ENCODE data around the gene RELA. TPM values are rescaled to one million over a fixed set of nuclear protein-coding genes. Genes with fewer than 3 reads are reported as not detected.
A peak's percentile ranks its signal among the peaks of the same experiment; 100 is the strongest.

Gene RELA
- total and polyA plus RNA-seq, 2 donors (not counting 1 experiment from before 2014, with no cell fraction given), result 124 to 154 TPM

DNA sequence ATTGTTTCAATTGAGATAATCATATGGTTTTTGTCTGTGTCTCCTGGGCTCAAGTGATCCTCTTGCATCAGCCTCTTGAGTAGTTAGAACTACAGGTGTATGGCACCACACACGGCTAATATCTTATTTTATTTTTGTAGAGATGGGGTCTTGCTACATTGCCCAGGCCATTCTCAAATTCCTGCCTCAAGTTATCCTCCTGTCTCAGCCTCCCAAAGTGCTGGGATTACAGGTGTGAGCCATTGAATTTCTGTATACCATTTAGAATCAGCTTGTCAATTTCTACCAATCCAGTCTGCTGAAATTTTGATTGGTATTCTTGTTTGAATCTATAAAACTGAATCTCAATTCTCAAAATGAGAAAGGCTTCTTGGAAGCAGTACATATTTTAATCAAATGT lies 39.0 kb upstream of the RELA start:
- WGBS (ENCODE audit: insufficient coverage), result no CpG with 5 or more reads among the region's 1 CpG
- ATAC-seq (ENCODE audit: low read depth), result no peak
- TF ChIP-seq EZH2 (IDR thresholded peaks at IDR 0.05; ENCODE audit: borderline replicate concordance, insufficient read depth, low read depth, low read length, poor library complexity, severe bottlenecking), result no peak
- TF ChIP-seq, protein P1, sequence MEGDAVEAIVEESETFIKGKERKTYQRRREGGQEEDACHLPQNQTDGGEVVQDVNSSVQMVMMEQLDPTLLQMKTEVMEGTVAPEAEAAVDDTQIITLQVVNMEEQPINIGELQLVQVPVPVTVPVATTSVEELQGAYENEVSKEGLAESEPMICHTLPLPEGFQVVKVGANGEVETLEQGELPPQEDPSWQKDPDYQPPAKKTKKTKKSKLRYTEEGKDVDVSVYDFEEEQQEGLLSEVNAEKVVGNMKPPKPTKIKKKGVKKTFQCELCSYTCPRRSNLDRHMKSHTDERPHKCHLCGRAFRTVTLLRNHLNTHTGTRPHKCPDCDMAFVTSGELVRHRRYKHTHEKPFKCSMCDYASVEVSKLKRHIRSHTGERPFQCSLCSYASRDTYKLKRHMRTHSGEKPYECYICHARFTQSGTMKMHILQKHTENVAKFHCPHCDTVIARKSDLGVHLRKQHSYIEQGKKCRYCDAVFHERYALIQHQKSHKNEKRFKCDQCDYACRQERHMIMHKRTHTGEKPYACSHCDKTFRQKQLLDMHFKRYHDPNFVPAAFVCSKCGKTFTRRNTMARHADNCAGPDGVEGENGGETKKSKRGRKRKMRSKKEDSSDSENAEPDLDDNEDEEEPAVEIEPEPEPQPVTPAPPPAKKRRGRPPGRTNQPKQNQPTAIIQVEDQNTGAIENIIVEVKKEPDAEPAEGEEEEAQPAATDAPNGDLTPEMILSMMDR (IDR thresholded peaks at IDR 0.05), result no peak
- H3K79me2 ChIP-seq (ENCODE audit: control insufficient read depth, insufficient read depth, low read length), result no peaks in the 10 kb centered on the region
- Mint-ChIP-seq H3K9me3 (ENCODE audit: insufficient read depth) (no peaks in the 10 kb centered on the region), H3K4me1 (peaks cover 13% of the 10 kb centered on the region), H3K4me3 (no peak overlapping the region), H3K27ac (no peak overlapping the region), H3K27me3 (peaks cover 3% of the 10 kb centered on the region)
- H3K27ac ChIP-seq (ENCODE audit: low read length in 2 of 2), result no peak overlapping the region
- intact Hi-C loops (cut with micrococcal nuclease), result no loop called here
- H3K9ac ChIP-seq (ENCODE audit: low read length), result no peak overlapping the region
- no peak overlapping the region for H3K4me3 ChIP-seq (ENCODE audit: control extremely low read depth in 1 of 5, extremely low read depth in 1 of 5, insufficient read depth in 1 of 5, low read depth in 2 of 5, low read length in 4 of 5)
- H3K27me3 ChIP-seq (replicated peaks in 1 of 4; ENCODE audit: control extremely low read depth in 1 of 4, control insufficient read depth in 3 of 4, insufficient read depth in 4 of 4, low read length in 3 of 4), result no peaks in the 10 kb centered on the region
- H3K36me3 ChIP-seq (replicated peaks in 1 of 2; ENCODE audit: control extremely low read depth in 1 of 2, control insufficient read depth in 1 of 2, extremely low read depth in 1 of 2, insufficient read depth in 2 of 2, low read length in 1 of 2), result no peaks in the 10 kb centered on the region
- H3K4me2 ChIP-seq (replicated peaks; ENCODE audit: low read depth, low read length, poor library complexity, severe bottlenecking), result no peak overlapping the region
- no peaks in the 10 kb centered on the region for H4K20me1 ChIP-seq (ENCODE audit: control insufficient read depth, insufficient read depth, low read length, poor library complexity, severe bottlenecking)
- DNase-seq, result no peak
- ChIA-PET POLR2A (interaction anchor here (0.5 kb wide), 1 partner anchor 38 kb away, joined by 4 read pairs; the partner anchor contains the start of gene RELA), CTCF (interaction anchor here (1.3 kb wide), 1 partner anchor 75 kb away, joined by 4 read pairs; no protein-coding TSS in a partner anchor)
- H3K4me1 ChIP-seq (ENCODE audit: control insufficient read depth in 2 of 2, insufficient read depth in 2 of 2, low read length in 2 of 2), result peaks cover 8 to 10% of the 10 kb centered on the region in 2 donors
- H3K9me3 ChIP-seq (ENCODE audit: control extremely low read depth in 1 of 3, control insufficient read depth in 2 of 3, insufficient read depth in 1 of 3, low read length in 2 of 3), result no peaks in the 10 kb centered on the region
- H2AFZ ChIP-seq (ENCODE audit: insufficient read depth, low read depth, low read length, poor library complexity, severe bottlenecking), result no peak overlapping the region

- no peak overlapping the region for H3K27ac Mint-ChIP-seq
- no CpG with 5 or more reads among the region's 3 CpGs for WGBS (ENCODE audit: insufficient coverage)
- CTCF ChIA-PET, result interaction anchor here (0.7 to 1.3 kb wide), 5 partner anchors 12 to 87 kb away, joined by 3 to 4 read pairs (median 3); partner anchors contain the start of gene KAT5
These were observed 37.7 kb upstream of the RELA start for GRCh38 chr11:65700399-65700798.

More at GRCh38 chr11:65700399-65700798, 37.7 kb upstream of the RELA start:
- POLR2A ChIA-PET, result no interaction called here
- DNase-seq (peak; percentile 48), ATAC-seq (ENCODE audit: low read depth) (peak; percentile 76)
- Histone ChIP-seq H3K27me3 (replicated peaks in 1 of 4; ENCODE audit: control extremely low read depth in 1 of 4, control insufficient read depth in 3 of 4, insufficient read depth in 4 of 4, low read length in 3 of 4) (no peaks in the 10 kb centered on the region), H3K9me3 (ENCODE audit: control extremely low read depth in 1 of 3, control insufficient read depth in 2 of 3, insufficient read depth in 1 of 3, low read length in 2 of 3) (no peaks in the 10 kb centered on the region), H3K4me3 (ENCODE audit: control extremely low read depth in 1 of 5, extremely low read depth in 1 of 5, insufficient read depth in 1 of 5, low read depth in 2 of 5, low read length in 4 of 5) (no peak overlapping the region), H3K27ac (ENCODE audit: low read length in 2 of 2) (no peak overlapping the region), H3K4me1 (ENCODE audit: control insufficient read depth in 2 of 2, insufficient read depth in 2 of 2, low read length in 2 of 2) (peaks cover 5 to 7% of the 10 kb centered on the region in 2 donors), H3K9ac (ENCODE audit: low read length) (no peak overlapping the region), H3K36me3 (replicated peaks in 1 of 2; ENCODE audit: control extremely low read depth in 1 of 2, control insufficient read depth in 1 of 2, extremely low read depth in 1 of 2, insufficient read depth in 2 of 2, low read length in 1 of 2) (no peaks in the 10 kb centered on the region), H4K20me1 (ENCODE audit: control insufficient read depth, insufficient read depth, low read length, poor library complexity, severe bottlenecking) (no peaks in the 10 kb centered on the region), H2AFZ (ENCODE audit: insufficient read depth, low read depth, low read length, poor library complexity, severe bottlenecking) (no peak overlapping the region), H3K4me2 (replicated peaks; ENCODE audit: low read depth, low read length, poor library complexity, severe bottlenecking) (no peak overlapping the region), H3K79me2 (ENCODE audit: control insufficient read depth, insufficient read depth, low read length) (no peaks in the 10 kb centered on the region)
- Mint-ChIP-seq H3K9me3 (ENCODE audit: insufficient read depth) (no peaks in the 10 kb centered on the region), H3K4me1 (peaks cover 9% of the 10 kb centered on the region), H3K4me3 (no peak overlapping the region), H3K27me3 (peaks cover 3% of the 10 kb centered on the region)
- TF ChIP-seq EZH2 (IDR thresholded peaks at IDR 0.05; ENCODE audit: borderline replicate concordance, insufficient read depth, low read depth, low read length, poor library complexity, severe bottlenecking), result no peak
- TF ChIP-seq, protein P1 (IDR thresholded peaks at IDR 0.05), result no peak
- intact Hi-C loops (cut with micrococcal nuclease), result no loop called here

Data from B cell (primary cell).